Superior temporal gyrus (tissue), 1 donor: Measurements from ENCODE around the gene RERE.

Experiments
- DNase-seq: peaks from one replicate; pipeline ENCODE4 v3.0.0-alpha.2; 2016; ENCODE audit errors: extremely low spot score

The RERE gene

DNA sequence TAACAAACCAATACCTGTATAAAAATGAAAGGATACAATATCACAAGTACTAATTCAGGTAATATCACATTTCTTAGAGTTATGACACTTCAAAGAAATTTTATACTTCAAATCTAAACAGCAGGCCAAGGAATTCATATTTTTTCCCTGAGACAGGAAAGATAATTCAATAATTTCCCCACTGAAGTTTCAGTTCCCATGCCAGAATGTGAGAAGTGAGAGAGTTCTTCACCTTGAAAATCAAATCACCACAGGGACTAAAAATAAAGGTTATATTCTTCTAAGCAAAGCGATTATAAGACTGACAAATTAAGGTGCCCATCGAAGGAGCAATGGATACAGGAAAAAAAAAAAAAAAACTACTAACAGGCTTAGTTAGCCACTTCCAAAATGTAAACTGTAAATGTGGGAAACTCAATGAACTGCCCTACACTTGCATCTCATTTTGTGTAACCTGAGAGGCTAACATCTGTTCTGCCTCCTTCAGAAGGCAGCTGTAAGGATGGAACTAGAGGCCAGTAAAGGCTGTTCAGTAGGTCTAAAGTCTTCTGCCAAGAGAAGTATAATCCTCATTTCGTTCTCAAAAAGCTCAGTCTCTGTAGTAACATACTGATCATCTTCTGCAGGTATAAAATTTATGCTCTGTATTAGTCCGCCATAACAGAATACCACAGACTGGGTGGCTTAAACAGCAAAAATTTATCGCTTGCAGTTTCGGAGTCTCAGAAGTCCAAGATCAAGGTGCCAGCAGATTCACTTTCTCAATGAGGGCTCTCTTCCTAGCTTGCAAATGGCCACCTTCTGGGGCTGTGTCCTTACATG, 127.8 kb downstream of the RERE start:
- DNase-seq = no peak

GRCh38 chr1:8687538-8687937, 129.9 kb downstream of the RERE start:
- DNase-seq = no peak

DNA sequence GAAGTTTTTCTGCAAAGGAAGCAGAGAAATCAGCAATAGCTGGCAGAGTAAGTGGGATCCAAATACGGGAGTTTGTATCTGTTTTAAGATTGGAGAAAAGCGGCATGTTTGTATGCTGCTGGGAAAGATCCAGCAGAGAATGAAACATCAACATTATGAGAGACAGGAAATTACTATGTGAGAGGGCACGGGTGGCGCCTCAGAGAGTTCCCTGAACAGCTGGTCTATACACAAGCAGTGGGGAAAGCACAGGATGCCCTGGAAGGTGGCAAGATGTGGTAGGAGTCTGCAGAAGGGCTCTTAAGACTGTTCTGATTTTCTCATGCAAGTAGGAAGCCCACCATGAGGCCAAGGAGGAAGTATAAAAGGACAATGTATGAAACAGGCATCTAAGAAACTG, 130.4 kb downstream of the RERE start:
- no peak for DNase-seq

DNA sequence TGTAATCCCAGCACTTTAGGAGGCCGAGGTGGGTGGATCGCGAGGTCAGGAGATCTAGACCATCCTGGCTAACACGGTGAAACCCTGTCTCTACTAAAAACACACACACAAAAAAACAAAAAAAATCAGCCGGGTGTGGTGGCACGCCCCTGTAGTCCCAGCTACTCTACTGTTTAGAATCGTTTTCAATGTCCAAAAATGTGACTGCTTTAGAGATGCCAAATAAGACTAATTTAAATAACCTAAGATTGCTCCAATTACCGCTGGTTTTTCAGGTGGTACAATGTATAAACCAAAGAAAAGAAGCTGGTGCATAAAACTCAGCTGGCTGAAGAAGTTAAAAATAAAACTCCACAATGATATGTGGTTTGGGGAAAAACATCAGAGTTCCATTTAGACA, 132.0 kb downstream of the RERE start:
- DNase-seq = no peak

DNA sequence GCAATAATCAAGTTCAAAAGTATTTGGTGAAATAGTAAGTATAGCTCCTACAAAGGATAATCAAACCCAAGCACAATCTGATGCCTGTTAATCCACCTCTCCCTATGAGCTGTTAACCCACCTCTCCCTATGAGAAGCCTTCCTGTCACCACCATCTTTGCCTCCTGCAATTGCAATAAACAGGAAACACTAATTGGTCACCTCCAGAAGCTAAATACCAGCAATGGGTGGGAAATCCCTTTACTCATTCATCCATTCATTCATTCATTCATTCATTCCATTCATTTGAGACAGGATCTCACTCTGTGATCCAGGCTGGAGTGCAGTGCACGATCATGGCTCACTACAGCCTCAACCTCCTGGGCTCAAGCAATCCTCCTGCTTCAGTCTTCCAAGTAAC, 132.8 kb downstream of the RERE start:
- DNase-seq = no peak

- no peak for DNase-seq
Measured at GRCh38 chr1:8682573-8682972, 134.9 kb downstream of the RERE start.

- no peak for DNase-seq
Measured at GRCh38 chr1:8681911-8682310, 135.5 kb downstream of the RERE start.

DNA sequence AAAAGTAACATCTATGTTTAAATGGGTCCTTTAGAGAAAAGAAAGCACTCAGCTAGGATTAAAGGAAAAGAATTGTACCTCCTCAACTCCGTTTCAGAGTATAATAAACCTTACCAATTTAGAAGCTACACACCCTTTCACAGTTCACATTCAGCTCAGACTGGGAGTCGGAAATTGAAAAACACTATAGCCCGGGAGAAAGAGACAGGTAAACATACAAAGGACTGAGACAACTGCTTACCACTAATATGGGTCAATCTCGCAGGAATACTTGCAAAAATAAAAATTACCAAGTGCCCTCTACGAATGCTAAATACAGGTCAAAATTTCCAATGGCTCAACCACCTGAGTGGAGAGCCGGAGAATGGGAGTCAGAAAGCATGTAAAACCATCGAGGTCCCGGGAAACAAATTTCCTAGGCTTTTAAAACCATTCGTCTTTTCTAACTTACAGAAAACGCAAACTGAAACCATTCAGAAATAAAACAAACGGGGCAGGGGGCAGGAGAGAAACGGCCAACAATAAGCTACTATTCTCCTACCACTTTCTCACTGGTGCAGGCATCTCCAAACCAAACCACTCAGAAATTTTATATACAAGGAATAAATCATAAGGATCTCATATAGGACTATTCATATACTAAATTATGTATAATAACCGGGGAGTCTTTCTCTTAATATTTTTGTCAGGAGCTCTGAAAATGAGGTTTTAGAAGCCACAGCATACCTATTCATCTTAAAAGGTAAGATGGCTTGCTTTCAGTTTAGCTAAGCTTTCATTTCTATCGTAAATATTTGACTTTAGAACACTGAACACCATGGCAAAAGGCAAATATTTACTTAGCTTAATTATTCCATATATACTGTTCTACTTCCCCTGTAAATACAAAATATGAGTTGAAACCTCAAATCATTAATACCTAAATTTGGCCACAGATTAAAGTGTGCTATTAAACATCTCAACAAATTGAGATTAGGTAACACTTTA, 136.5 kb downstream of the RERE start:
- DNase-seq = no peak

DNA sequence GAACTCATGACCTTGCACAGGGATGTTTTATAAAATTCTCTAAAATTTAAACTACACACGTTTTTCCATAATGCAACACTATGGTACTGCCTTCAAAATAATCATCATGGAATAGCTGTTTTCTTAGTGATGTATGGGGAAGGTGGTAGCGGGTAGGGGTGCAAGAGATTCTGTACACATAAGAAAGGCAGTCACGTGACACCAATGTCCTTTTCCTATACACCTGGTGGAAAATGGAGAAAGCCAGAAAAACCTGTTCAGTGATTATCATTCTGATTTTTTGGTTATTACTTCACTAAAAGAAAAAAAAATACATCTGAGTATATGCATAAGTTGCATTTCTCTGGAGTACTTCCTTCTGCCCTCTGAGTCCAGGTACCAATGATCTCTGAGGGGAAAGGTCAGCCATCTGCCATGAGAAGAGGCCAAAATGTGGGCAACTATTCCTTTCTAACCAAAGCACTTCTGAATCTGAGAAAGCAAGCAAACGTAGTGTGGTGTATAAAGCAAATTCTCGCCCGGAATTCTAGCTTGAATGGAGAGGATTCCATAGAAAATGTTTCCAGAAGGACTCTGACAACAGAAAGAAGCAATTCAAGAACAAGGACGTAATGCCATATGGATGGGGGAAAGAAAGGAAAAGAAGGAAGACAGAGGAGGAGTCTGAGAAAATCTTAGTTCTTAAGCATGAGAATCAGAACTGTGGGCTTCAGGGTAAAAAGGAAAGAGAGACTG, 137.3 kb downstream of the RERE start:
- DNase-seq = no peak

- no peak for DNase-seq
Measured at GRCh38 chr1:8679395-8679800, 138.0 kb downstream of the RERE start.

- DNase-seq = no peak
Measured at GRCh38 chr1:8678673-8679394, 138.6 kb downstream of the RERE start.

DNA sequence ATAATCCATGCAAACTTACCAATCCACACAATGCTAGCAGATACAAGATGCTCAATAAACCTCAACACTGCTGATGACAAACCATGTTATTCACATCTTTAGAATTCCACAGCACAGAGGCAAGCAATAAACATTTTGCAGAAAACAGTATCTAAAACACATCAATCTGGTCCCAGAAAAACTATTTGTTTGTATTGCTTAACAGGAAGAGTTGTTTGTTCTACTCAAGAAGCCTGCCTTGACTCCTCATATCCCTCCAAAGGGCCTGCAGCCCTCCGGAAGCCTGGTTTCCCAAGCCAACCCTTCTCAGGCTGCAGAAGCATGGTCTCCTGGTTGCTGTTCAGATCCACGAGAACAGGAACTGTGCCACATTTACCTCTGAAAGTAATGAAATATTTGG, 139.7 kb downstream of the RERE start:
- no peak for DNase-seq

DNA sequence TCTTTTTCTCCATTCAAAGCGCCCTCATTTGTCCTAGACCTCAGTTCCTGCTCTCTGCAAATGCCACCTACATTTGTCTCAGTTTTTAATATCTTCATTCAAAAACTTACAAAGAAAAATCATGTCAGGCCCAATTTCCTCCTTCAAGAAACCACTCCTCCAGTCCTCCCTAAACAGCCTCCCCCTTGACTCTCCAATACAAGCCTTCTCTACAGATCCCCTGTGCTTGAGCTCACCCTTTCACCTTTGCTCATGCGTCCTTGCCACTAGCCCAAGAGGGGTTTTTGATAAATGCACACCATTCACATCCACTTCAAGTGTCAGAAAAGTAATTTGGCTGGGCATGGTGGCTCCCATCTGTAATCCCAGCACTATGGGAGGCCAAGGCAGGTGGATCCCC, 140.6 kb downstream of the RERE start:
- no peak for DNase-seq

DNA sequence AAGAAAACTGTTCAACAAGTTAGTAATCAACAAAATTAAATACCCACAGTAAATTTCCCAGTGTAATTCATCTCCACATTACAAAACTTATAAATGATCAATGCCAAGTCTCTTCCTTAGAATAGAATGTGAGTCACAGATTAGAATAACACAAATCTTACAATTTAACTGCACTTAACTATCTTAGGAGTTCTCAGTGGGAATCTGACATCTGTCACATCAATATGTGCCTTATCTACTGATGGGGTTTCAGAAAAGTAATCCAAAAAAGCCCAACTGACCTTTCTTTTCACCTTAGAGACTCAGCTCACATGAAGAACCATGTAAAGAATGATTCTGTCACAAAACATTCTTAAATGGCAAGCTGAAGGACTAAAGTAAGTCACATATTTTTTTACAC, 141.4 kb downstream of the RERE start:
- DNase-seq = no peak

- no peak for DNase-seq
Measured at GRCh38 chr1:8674912-8675311, 142.5 kb downstream of the RERE start.

DNA sequence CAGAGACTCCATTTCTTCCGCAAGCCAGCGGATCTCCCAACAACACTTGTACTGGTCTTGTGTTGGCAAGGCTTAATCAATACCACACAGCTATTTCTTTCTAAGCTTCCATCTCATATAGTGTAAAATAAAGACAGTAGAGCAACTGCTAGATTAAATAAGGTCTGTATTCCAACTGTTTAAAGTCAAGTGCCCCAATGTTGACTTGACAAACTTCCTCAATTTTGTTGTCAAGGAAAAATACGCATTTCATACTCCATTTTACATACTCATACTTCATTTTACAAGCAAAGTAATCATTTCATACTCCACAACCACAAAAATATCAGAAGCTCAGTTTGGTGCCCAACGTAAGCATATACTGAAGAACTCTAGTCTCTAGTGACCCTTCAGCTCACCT, 143.0 kb downstream of the RERE start:
- no peak for DNase-seq

DNA sequence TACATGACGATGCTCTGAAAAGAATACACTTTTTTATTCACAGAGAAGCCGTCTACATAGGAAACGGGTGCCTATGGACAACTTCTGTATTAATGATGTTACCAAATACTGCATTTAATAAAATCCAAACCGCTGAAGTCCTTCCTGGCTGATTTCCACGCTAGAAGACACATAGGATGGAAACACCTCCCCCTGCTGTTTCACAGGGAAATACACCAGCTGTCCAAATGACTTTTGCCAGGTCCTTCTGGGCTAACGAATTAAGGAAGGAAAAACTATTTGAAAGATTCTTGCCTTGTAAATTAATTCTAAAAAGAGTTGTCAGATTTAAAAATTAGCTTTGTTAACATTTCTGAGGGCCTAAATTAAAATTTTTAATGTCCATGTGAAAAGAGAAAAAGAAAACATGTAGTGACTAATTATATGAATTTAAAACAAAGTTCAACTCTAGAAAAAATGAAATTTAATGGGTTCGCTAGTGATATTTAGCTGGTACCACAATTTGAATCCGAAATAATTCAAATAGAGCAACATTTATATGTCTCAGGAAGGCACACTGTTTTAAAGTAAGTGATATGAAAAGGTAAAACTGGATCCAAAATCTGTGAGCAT, 146.0 kb downstream of the RERE start:
- DNase-seq = peak; percentile 89

DNA sequence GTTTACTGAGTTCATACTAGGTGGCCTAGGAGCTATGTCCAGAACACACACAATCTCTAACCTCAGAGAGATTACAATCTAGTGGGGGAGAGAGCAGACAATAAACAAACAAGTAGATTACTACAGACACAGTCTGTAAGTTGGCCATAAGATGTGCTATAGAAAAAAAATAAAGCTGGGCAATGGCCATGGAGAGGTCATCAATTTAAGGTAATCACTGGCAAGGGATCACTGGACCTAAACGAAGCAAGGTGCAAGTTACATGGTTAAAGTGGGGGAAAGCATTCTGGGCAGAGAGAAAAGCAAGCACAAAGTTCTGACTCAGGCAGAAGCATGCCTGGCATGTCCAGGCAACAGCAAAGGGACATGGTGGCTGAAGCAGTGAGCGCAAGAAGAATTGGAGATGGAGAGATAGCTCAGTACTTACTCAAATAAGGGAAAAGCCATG, 147.0 kb downstream of the RERE start:
- no peak for DNase-seq

GRCh38 chr1:8669606-8670335, 147.7 kb downstream of the RERE start:
- DNase-seq = no peak
